Activated CD4-positive, alpha-beta T cell treated with anti-CD3 and anti-CD28 coated beads, Interleukin-2, amount 10 ng/mL, durations not matched to agents 7 days and 5 days (primary cell): ENCODE measurements around the gene NCAM1. TPM values are rescaled to one million over a fixed set of nuclear protein-coding genes. Genes with fewer than 3 reads are reported as not detected.

Experiments
- CTCF ChIA-PET: fragments of 350-600 bp; sonication (Branson Sonifier 250); formaldehyde crosslinking; loops from one replicate; lab custom pipeline; 2021; ENCODE audit warnings: antibody characterized with exemption; lab: Charles Lee
- POLR2A ChIA-PET: fragments of 350-600 bp; sonication (Branson Sonifier 250); formaldehyde crosslinking; loops from one replicate; lab custom pipeline; 2021; ENCODE audit warnings: antibody characterized with exemption; lab: Charles Lee
- DNase-seq: peaks from one replicate; pipeline ENCODE4 v3.0.0-alpha.2; 2020
- H3K27ac Mint-ChIP-seq: one replicate; pipeline ENCODE4 v1.8.0; 2021; ENCODE audit warnings: mild to moderate bottlenecking, moderate library complexity, mixed read lengths
- H3K27me3 Mint-ChIP-seq: one replicate; pipeline ENCODE4 v1.8.0; 2021; ENCODE audit warnings: mixed read lengths
- H3K36me3 Mint-ChIP-seq: one replicate; pipeline ENCODE4 v1.8.0; 2021; ENCODE audit warnings: low read depth, mixed read lengths
- H3K4me1 Mint-ChIP-seq: one replicate; pipeline ENCODE4 v1.8.0; 2021; ENCODE audit warnings: mixed read lengths
- H3K4me3 Mint-ChIP-seq: one replicate; pipeline ENCODE4 v1.8.0; 2021; ENCODE audit warnings: mild to moderate bottlenecking, moderate library complexity, mixed read lengths
- H3K9me3 Mint-ChIP-seq: one replicate; pipeline ENCODE4 v1.8.0; 2021; ENCODE audit warnings: mixed read lengths
- total RNA-seq, 2 experiments: library from RNA; stranded (reverse); gene quantifications; one replicate each; pipeline ENCODE4 v1.2.3, GENCODE V29; 2021

NCAM1 gene
- total RNA-seq, 2 experiments from 2014 or later = 0.15 to 0.42 TPM

DNA sequence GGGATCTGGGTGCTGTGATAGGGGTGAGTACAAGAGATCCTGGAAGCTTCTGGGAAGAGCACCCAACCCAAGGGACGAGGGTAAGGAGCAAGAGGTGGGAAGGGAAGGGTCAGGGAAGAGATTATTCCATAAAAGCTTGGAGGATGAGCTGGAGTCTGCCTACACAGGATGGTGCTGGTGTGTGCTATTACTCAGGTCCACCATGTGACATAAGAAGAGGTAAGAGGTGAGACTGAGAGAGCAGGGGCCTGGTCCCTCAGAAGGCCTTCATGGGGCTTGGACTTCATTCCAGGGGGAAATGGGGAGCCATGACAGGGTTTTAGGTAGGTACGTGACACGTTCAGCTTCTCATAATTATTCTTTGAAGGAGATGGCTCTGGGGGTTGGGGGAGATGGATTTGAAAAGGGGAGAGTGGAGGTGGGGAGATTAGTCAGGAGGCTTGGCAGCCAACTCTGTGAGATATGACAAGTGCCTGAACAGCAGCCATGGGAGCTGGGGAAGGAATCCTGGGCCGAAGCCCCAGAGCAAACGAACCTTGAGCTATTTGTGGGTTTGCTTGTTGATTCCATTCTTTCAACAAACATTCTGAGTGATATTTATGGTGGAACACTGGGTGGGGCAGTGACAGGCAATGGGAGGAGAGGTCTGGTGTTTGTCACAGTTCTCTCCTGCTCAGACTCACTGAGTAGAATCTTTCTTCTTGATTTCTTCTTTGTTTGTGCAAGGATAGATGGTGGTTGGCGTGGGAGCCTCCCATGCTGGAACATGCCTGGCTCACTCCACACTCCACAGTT, 11.2 kb upstream of the NCAM1 start:
- peaks cover 9% of the 10 kb centered on the region for H3K27me3 Mint-ChIP-seq
- DNase-seq = no peak
- H3K4me1 Mint-ChIP-seq = no peaks in the 10 kb centered on the region
- no peaks in the 10 kb centered on the region for H3K36me3 Mint-ChIP-seq
- H3K4me3 Mint-ChIP-seq = no peak overlapping the region
- H3K9me3 Mint-ChIP-seq = no peaks in the 10 kb centered on the region
- ChIA-PET CTCF (interaction anchor here (0.7 kb wide), 1 partner anchor 10 kb away, joined by 3 read pairs; no protein-coding TSS in a partner anchor), POLR2A (no interaction called here)
- no peak overlapping the region for H3K27ac Mint-ChIP-seq

DNA sequence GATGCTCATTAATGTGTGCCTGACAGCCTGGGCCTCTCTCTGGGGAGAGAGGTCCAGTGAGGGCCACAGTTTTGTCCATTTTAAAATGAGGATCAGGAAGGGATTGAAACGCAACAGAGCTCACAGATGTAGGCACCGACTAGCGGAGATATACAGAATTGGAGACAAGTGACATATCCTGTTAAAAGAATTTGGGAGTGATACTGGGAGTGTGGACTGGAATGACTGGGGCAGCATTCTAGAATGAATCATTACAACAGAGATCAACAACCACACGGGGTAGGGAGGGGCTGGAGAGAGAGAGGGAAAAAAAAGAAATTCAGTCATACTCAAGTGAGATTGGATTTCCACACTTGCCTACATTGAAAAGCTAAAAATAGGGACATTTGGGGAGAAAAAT, 2.5 kb upstream of the NCAM1 start:
- H3K27me3 Mint-ChIP-seq = peaks cover 52% of the 10 kb centered on the region
- no peak overlapping the region for H3K4me3 Mint-ChIP-seq
- CTCF ChIA-PET = no interaction called here

DNA sequence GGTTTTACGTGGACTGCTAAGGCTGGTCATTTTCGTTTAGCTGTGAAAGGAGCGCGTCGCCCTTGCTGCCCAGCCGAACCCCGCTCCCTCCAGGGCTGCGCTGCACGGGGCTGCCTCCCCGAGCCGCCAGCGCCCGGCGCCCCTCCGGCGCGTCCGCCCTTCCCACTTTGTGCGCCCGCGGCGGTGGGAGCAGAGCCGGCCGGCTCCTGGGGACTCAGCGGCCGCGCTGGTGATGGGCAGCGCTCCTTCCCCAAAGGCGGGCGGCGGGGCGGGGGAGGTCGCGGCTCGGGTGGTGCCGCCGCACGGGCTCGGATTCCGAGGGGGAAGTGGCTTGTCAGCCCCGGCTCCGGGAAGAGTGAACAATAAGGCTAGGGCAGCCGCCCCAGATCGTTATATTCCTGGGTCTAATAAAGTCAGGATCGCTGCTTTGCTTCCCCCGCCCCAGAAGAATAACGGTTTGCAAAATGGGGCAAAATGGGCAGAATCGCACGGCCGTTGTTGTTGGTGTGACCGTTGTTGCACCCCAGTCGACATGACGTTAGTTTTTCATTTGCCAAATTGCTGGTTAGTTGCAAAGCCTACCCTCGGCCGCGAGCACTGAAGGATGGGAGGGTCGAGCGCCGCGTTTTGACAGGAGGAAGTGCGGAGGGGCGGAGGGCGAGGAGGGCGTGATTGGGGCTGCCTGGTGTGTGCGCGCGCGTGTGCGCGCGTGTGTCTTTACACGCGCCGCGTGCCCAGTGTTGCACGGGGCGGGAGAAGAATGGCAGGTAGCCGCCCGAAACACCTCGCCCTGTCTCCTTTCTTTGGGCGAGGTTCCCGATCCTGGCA, 745 bp downstream of the NCAM1 start:
- DNase-seq = peak; percentile 13
- ChIA-PET CTCF (no interaction called here), POLR2A (no interaction called here)
- Mint-ChIP-seq H3K4me1 (peaks cover 12% of the 10 kb centered on the region), H3K4me3 (peak overlapping the region; percentile 73), H3K9me3 (no peaks in the 10 kb centered on the region), H3K36me3 (peaks cover 1% of the 10 kb centered on the region), H3K27me3 (peaks cover 69% of the 10 kb centered on the region), H3K27ac (peak overlapping the region; percentile 79)

More for the DNA sequence above, 2.5 kb upstream of the NCAM1 start:
- DNase-seq = no peak
- H3K9me3 Mint-ChIP-seq = no peaks in the 10 kb centered on the region
- H3K36me3 Mint-ChIP-seq = peaks cover 1% of the 10 kb centered on the region
- H3K4me1 Mint-ChIP-seq = peaks cover 12% of the 10 kb centered on the region
- no peak overlapping the region for H3K27ac Mint-ChIP-seq
- POLR2A ChIA-PET = no interaction called here

DNA sequence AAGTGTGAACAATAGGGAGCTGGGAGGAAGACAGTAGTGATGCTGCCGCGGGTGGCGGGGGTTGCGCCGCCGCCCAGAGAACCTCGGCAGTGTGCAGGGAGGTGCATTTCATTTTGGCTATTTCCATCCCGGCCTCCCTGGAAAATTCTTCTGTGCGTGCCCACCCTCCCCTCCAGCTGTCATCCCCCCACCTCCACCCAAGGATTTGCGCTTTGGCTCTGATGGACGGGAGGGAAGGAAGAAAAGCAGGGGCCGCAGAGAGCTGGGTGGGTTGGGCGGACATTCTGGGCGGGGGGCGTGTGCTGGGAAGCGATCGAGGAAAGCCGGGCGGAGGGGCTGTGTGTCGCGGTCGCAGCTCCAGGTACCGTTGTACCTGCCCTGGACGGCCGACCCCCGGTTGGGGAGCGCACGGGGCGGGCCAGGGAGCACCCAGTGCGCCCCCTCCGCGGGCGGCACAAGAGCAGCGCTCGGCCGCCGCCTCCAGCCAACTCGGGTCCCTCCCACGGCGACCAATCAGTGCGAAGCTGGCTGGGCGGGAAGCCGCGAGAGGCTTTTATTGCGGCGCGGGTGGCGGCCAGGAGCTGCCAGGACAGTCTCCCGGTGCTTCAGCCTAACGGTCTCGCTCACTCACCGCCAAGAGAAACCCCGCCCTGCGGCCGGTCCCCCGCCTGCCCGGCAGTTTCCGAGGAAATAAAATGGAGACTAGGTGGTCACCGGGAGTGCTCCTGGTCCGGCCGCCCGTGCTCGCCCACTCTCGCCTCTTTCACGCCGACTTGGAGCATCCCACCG, 1.6 kb downstream of the NCAM1 start:
- DNase-seq = no peak

DNA sequence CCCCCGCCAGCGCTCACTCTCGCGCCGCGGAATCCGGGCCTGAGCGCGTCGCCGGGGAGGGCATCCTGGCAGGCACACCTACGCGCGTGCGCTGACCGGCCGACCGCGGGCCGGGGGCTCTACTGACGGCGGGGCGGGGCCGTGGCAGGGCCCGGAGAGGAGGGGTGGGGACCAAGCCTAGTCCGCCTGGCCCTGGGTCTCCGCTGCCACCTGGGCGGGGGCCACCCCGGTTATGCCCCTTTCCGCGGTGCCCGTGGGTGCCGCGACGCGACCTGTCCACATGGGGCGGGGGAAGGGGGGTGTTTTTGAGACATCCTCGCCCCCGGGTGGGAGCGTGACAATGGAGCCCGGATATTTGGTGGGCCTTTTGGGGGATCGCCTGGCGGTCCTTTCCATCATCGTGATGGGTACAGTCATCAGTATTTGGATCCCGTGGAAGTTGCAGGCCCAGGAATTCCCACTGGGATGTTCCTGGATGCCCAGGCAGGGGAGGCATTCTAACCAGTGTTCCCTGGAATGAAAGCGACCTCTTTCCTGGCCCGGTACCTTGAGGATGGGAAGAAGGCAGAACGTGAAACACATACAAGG, 2.2 kb downstream of the NCAM1 start:
- ChIA-PET CTCF (no interaction called here), POLR2A (no interaction called here)
- Mint-ChIP-seq H3K27me3 (peaks cover 62% of the 10 kb centered on the region), H3K27ac (no peak overlapping the region), H3K4me1 (peaks cover 12% of the 10 kb centered on the region), H3K4me3 (no peak overlapping the region), H3K36me3 (peaks cover 1% of the 10 kb centered on the region), H3K9me3 (no peaks in the 10 kb centered on the region)
- no peak for DNase-seq

More for the DNA sequence above, 1.6 kb downstream of the NCAM1 start:
- H3K27me3 Mint-ChIP-seq = peaks cover 67% of the 10 kb centered on the region
- no peak overlapping the region for H3K27ac Mint-ChIP-seq
- peaks cover 1% of the 10 kb centered on the region for H3K36me3 Mint-ChIP-seq
- ChIA-PET POLR2A (no interaction called here), CTCF (no interaction called here)
- H3K9me3 Mint-ChIP-seq = no peaks in the 10 kb centered on the region
- peak overlapping the region; percentile 73 for H3K4me3 Mint-ChIP-seq
- H3K4me1 Mint-ChIP-seq = peaks cover 12% of the 10 kb centered on the region

DNA sequence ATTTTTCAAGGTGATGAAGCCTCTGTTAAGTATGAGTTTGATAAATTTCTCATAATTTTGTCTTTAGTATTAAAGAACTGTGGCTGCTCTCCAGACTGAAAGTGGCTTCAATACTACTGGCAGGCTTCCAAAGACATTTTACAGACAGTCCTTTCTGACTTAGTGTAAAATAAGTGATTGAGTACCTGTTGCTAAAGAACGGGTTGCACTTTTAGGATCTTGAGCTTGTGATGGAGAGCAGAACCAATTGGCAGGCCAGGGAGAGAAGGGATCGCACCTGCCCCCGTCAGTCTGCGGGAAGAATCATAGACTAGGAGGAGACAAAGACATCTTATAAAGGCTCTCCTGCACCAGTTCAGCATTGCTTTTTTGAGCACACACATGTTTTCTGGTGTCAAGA, 4.4 kb downstream of the NCAM1 start:
- ChIA-PET CTCF (no interaction called here), POLR2A (no interaction called here)
- no peaks in the 10 kb centered on the region for H3K9me3 Mint-ChIP-seq
- peaks cover 61% of the 10 kb centered on the region for H3K27me3 Mint-ChIP-seq
- H3K36me3 Mint-ChIP-seq = peaks cover 1% of the 10 kb centered on the region
- no peak overlapping the region for H3K27ac Mint-ChIP-seq
- H3K4me3 Mint-ChIP-seq = no peak overlapping the region
- H3K4me1 Mint-ChIP-seq = peaks cover 12% of the 10 kb centered on the region
- no peak for DNase-seq

DNA sequence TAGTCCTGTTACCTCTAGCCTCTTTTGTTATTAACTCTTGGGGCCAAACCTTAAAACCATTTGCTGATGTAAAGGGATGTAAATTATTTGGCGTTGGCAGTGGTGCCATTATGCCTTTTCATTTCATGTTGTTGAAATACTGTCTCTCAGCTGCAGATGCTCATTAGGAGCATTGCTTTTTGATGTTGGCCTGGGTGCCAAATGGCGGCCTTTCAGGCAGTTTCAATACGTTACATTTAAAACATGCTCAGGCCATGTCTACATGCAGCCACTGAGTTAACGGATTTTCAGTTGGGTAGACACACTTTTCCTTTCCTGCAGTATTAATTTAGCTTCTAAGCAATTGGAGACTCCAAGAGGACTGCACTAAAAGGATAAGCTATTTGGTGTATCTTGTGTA, 5.3 kb downstream of the NCAM1 start:
- peaks cover 7% of the 10 kb centered on the region for H3K4me1 Mint-ChIP-seq
- peaks cover 1% of the 10 kb centered on the region for H3K36me3 Mint-ChIP-seq
- no peak overlapping the region for H3K4me3 Mint-ChIP-seq
- H3K27ac Mint-ChIP-seq = no peak overlapping the region
- POLR2A ChIA-PET = no interaction called here
- DNase-seq = no peak
- H3K9me3 Mint-ChIP-seq = no peaks in the 10 kb centered on the region
- CTCF ChIA-PET = no interaction called here
- H3K27me3 Mint-ChIP-seq = peaks cover 52% of the 10 kb centered on the region

DNA sequence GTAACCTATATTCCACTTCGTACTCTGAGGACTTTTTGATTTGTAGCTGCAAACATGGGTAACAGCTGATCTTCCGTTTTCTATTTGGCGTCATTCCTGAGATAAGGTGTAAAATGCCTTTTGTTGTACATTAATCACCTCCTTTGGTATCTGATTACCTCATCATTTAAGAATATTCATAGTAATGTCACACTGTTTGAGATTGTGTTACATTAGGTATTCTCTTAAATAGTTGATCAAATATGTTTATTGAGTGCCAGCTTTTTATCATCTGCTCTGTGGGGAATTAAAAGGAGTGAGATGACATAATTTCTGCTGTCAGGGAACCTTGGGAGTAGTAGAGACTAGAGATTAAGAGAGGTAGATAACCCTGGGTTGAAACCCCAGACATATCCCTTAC, 5.9 kb downstream of the NCAM1 start:
- Mint-ChIP-seq H3K4me3 (no peak overlapping the region), H3K36me3 (peaks cover 1% of the 10 kb centered on the region), H3K27me3 (peaks cover 50% of the 10 kb centered on the region), H3K4me1 (peaks cover 6% of the 10 kb centered on the region), H3K9me3 (no peaks in the 10 kb centered on the region), H3K27ac (no peak overlapping the region)
- POLR2A ChIA-PET = no interaction called here
- DNase-seq = no peak
- CTCF ChIA-PET = no interaction called here

DNA sequence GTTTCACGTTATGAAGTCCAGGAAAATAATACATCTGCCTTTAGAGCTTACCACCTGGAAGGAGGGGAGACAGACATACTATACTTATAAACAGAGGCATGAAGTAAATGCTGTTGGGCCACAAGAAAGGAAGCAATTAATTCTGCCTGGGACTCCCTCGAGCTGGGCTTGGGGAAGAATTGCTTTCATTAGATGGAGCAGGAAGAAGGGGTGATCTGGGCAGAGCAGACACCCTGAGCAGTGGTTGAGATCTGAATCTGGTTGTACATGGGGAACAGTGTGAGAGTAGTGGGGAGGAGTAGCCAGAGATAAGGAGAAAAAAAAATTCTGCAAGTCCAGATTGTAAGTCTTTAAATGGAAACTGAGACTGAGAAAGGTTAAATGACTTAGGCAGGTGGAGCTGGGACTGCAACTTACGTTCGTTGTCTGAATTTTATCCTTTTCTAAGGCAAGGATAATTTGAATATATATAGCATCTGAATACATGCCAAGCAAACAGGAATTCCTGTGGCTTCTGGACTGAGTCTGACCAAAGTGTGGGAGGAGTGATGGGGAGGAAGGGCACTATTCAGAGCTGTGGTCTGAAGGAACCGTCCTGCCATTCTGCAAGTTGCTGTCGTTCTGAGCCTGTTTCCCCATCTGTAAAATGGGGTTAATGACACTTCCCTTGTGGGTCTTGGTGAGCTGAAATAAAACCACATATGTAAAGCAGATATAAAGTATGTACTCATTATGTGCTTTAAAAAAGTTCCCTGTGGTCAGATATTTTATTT, 7.9 kb downstream of the NCAM1 start:
- POLR2A ChIA-PET = no interaction called here
- no peaks in the 10 kb centered on the region for H3K9me3 Mint-ChIP-seq
- no peak for DNase-seq
- no peaks in the 10 kb centered on the region for H3K36me3 Mint-ChIP-seq
- H3K4me1 Mint-ChIP-seq = no peaks in the 10 kb centered on the region
- CTCF ChIA-PET = interaction anchor here (1.1 kb wide), 1 partner anchor 18 kb away, joined by 3 read pairs; no protein-coding TSS in a partner anchor
- no peak overlapping the region for H3K4me3 Mint-ChIP-seq
- peaks cover 39% of the 10 kb centered on the region for H3K27me3 Mint-ChIP-seq
- H3K27ac Mint-ChIP-seq = no peak overlapping the region

DNA sequence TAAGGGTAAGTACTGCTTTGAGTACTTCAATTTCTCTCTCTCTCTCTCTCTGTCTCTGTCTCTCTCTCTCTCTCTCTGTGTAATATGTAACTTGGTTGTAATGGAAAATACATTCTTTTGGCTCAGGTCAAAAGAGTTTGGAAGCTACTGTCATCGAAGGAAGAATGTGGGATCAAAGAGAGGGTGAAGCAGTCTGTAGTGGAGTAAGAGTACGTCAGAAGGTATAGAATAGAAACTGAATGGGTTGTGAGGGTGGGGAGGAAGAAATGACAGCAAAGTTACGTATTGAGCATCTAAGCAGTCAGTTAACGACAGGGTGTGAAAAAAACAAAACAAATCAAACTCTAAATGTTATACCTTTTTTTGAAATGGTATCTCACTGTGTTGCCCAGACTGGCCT, 10.0 kb downstream of the NCAM1 start:
- POLR2A ChIA-PET = no interaction called here

DNA sequence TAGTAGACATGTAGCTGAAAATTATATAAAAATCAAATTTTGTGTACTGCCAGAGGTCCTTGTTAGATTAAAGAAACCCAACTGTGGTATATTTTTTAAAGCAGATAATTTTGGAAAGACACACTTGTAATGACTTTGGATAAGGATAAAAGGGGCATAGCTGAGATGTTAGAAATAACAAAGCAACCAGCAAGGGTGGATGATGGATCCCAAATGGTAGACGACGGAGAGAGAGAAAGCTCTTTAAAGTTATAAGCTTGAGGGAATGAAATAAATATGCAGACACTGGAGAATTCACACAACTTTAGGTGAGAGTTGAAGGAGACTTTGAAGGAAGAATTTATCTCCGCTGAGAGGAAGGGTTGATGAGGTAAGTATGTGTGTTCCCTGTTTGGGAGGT, 10.6 kb downstream of the NCAM1 start:
- DNase-seq = no peak
- no peak overlapping the region for H3K4me3 Mint-ChIP-seq
- CTCF ChIA-PET = no interaction called here
- H3K27ac Mint-ChIP-seq = no peak overlapping the region
- H3K36me3 Mint-ChIP-seq = no peaks in the 10 kb centered on the region
- H3K9me3 Mint-ChIP-seq = no peaks in the 10 kb centered on the region
- POLR2A ChIA-PET = no interaction called here
- H3K4me1 Mint-ChIP-seq = no peaks in the 10 kb centered on the region
- peaks cover 31% of the 10 kb centered on the region for H3K27me3 Mint-ChIP-seq

More for the DNA sequence above, 10.0 kb downstream of the NCAM1 start:
- no peak for DNase-seq
- Mint-ChIP-seq H3K27me3 (peaks cover 28% of the 10 kb centered on the region), H3K36me3 (no peaks in the 10 kb centered on the region), H3K27ac (no peak overlapping the region), H3K9me3 (no peaks in the 10 kb centered on the region), H3K4me1 (no peaks in the 10 kb centered on the region), H3K4me3 (no peak overlapping the region)
- CTCF ChIA-PET = no interaction called here
